ENCODE data around the gene SLC8A1.

DNA sequence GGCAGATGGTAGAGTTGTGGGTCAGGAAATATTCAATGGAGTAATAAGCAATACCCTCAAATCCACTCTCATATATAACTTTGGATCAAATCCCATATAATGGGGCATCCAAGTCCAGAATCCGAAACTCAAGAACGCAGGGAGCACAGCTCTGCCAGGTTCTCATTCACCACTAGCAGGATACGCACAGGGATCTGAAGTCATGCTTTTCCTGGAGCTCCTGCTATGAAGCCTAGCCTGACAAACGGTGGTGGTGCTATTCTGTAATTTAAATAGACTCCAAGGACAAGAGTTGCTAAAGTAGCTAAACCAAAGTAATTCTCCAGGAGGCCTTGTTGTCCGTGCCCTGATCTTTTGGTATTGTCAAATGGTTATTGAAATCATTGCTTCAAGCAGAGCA is 264.8 kb downstream of the SLC8A1 start:
- TF ChIP-seq, protein P1, sequence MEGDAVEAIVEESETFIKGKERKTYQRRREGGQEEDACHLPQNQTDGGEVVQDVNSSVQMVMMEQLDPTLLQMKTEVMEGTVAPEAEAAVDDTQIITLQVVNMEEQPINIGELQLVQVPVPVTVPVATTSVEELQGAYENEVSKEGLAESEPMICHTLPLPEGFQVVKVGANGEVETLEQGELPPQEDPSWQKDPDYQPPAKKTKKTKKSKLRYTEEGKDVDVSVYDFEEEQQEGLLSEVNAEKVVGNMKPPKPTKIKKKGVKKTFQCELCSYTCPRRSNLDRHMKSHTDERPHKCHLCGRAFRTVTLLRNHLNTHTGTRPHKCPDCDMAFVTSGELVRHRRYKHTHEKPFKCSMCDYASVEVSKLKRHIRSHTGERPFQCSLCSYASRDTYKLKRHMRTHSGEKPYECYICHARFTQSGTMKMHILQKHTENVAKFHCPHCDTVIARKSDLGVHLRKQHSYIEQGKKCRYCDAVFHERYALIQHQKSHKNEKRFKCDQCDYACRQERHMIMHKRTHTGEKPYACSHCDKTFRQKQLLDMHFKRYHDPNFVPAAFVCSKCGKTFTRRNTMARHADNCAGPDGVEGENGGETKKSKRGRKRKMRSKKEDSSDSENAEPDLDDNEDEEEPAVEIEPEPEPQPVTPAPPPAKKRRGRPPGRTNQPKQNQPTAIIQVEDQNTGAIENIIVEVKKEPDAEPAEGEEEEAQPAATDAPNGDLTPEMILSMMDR (IDR thresholded peaks at IDR 0.05 in 4 of 5, conservative IDR thresholded peaks at IDR 0.05 in 1 of 5), result no peak
- TF ChIP-seq POLR2A (IDR thresholded peaks at IDR 0.05), result no peak
